Caco-2 (cell line): Measurements from ENCODE around the gene SLC6A18. TPM values are rescaled to one million over a fixed set of nuclear protein-coding genes. Genes with fewer than 3 reads are reported as not detected.

Experiments used
- BruUV-seq: library from RNA; stranded (reverse); fragments of 400-500 nt; replicated peaks from 2 replicates; lab custom pipeline; 2021; lab: Mats Ljungman, UMichigan
- CTCF ChIA-PET: fragments of 300-600 bp; sonication (Branson Sonifier 250); formaldehyde crosslinking; loops from one replicate; lab custom pipeline; 2022; ENCODE audit warnings: antibody characterized with exemption; lab: Charles Lee
- POLR2A ChIA-PET: fragments of 300-600 bp; sonication (Branson Sonifier 250); formaldehyde crosslinking; loops from one replicate; lab custom pipeline; 2022; ENCODE audit warnings: antibody characterized with exemption; lab: Charles Lee
- DNase-seq, 2 experiments: peaks; one replicate each; pipeline versions ENCODE4 v3.0.0 to v3.0.0-alpha.2; 2020 to 2022
- H3K27me3 ChIP-seq: replicated peaks from 2 replicates; pipeline ENCODE4 v1.6.0; 2011; ENCODE audit warnings: low read length; ENCODE audit not compliant: control insufficient read depth, insufficient read depth
- H3K36me3 ChIP-seq: 2 replicates; pipeline ENCODE4 v1.5.1; 2011; ENCODE audit warnings: low read length; ENCODE audit not compliant: control insufficient read depth, insufficient read depth
- H3K4me1 ChIP-seq: fragments of 250-450 bp; sonication (Bioruptor Pico); 2 replicates; pipeline ENCODE4 v1.5.1; 2020; ENCODE audit warnings: mild to moderate bottlenecking
- H3K4me3 ChIP-seq: 2 replicates; pipeline ENCODE4 v1.5.1; 2011; ENCODE audit warnings: low read depth, mild to moderate bottlenecking, control low read depth, low read length
- H3K9me3 ChIP-seq: fragments of 250-450 bp; sonication (Bioruptor Pico); 2 replicates; pipeline ENCODE4 v1.5.1; 2020; ENCODE audit warnings: mild to moderate bottlenecking, moderate library complexity
- H3K27ac Mint-ChIP-seq: one replicate; pipeline ENCODE4 v1.8.0; 2022; ENCODE audit warnings: mixed read lengths; ENCODE audit not compliant: unreplicated experiment
- H3K27me3 Mint-ChIP-seq: one replicate; pipeline ENCODE4 v1.8.0; 2022; ENCODE audit warnings: mixed read lengths; ENCODE audit not compliant: insufficient read depth, unreplicated experiment
- H3K36me3 Mint-ChIP-seq: one replicate; pipeline ENCODE4 v1.8.0; 2022; ENCODE audit warnings: mild to moderate bottlenecking, mixed read lengths; ENCODE audit not compliant: insufficient read depth, unreplicated experiment
- H3K4me1 Mint-ChIP-seq: one replicate; pipeline ENCODE4 v1.8.0; 2022; ENCODE audit warnings: low read depth, mixed read lengths; ENCODE audit not compliant: unreplicated experiment
- H3K4me3 Mint-ChIP-seq: one replicate; pipeline ENCODE4 v1.8.0; 2022; ENCODE audit warnings: mild to moderate bottlenecking, moderate library complexity, mixed read lengths; ENCODE audit not compliant: unreplicated experiment
- H3K9me3 Mint-ChIP-seq: one replicate; pipeline ENCODE4 v1.8.0; 2022; ENCODE audit warnings: mixed read lengths; ENCODE audit not compliant: unreplicated experiment
- CTCF ChIP-seq, 2 experiments: fragments of 200-600 bp in 1 of 2; IDR thresholded peaks; 1 replicate in 1 of 2; 2 replicates in 1 of 2; pipeline versions ENCODE4 v1.5.1 to v1.8.0; 2011 to 2022; ENCODE audit warnings: antibody characterized with exemption in 1 of 2, control low read depth in 1 of 2, inconsistent platforms in 1 of 2, low read depth in 1 of 2, low read length in 1 of 2, mild to moderate bottlenecking in 1 of 2, moderate library complexity in 1 of 2; ENCODE audit not compliant: insufficient read depth in 1 of 2, severe bottlenecking in 1 of 2, unreplicated experiment in 1 of 2
- intact Hi-C: fragments of 100-400 bp; cut with micrococcal nuclease; formaldehyde crosslinking; loops from one replicate; pipeline ENCODE4 v1.10.0; 2022; ENCODE audit not compliant: unreplicated experiment
- total RNA-seq: library from RNA; stranded (reverse); gene quantifications from 2 replicates; pipeline ENCODE4 v1.2.3, GENCODE V29; 2022

The SLC6A18 gene
- total RNA-seq, 1 experiment from 2014 or later: not detected

- Mint-ChIP-seq H3K9me3 (no peaks in the 10 kb centered on the region), H3K27me3 (no peaks in the 10 kb centered on the region), H3K4me3 (no peak overlapping the region), H3K4me1 (no peaks in the 10 kb centered on the region), H3K36me3 (peaks cover 8% of the 10 kb centered on the region), H3K27ac (no peak overlapping the region)
- ChIA-PET POLR2A (no interaction called here), CTCF (no interaction called here)
- BruUV-seq: no TSS peak
- H3K36me3 ChIP-seq: no peaks in the 10 kb centered on the region
- intact Hi-C loops: no loop called here
- DNase-seq: no peak
- no peak overlapping the region for H3K4me3 ChIP-seq
- no peaks in the 10 kb centered on the region for H3K27me3 ChIP-seq
- H3K4me1 ChIP-seq: no peaks in the 10 kb centered on the region
- TF ChIP-seq CTCF (IDR thresholded peaks at IDR 0.05; ENCODE audit: insufficient read depth in 1 of 2, low read depth in 1 of 2, low read length in 1 of 2, severe bottlenecking in 1 of 2, unreplicated experiment in 1 of 2): no peak
- no peaks in the 10 kb centered on the region for H3K9me3 ChIP-seq
Measured at GRCh38 chr5:1280177-1281037, 55.2 kb downstream of the SLC6A18 start.

GRCh38 chr5:1281038-1281882, 56.1 kb downstream of the SLC6A18 start:
- H3K4me3 Mint-ChIP-seq: no peak overlapping the region

More at GRCh38 chr5:1281038-1281882, 56.1 kb downstream of the SLC6A18 start:
- no peak for DNase-seq
- H3K27ac Mint-ChIP-seq: no peak overlapping the region
- H3K9me3 ChIP-seq: no peaks in the 10 kb centered on the region
- H3K4me1 ChIP-seq: no peaks in the 10 kb centered on the region
- no peaks in the 10 kb centered on the region for H3K4me1 Mint-ChIP-seq
- H3K9me3 Mint-ChIP-seq: no peaks in the 10 kb centered on the region
- no peaks in the 10 kb centered on the region for H3K27me3 ChIP-seq
- no peaks in the 10 kb centered on the region for H3K27me3 Mint-ChIP-seq
- ChIA-PET POLR2A (no interaction called here), CTCF (no interaction called here)
- no peaks in the 10 kb centered on the region for H3K36me3 ChIP-seq
- no peak for TF ChIP-seq CTCF (IDR thresholded peaks at IDR 0.05; ENCODE audit: insufficient read depth in 1 of 2, low read depth in 1 of 2, low read length in 1 of 2, severe bottlenecking in 1 of 2, unreplicated experiment in 1 of 2)
- BruUV-seq: no TSS peak
- intact Hi-C loops: no loop called here
- H3K36me3 Mint-ChIP-seq: peaks cover 8% of the 10 kb centered on the region
- H3K4me3 ChIP-seq: no peak overlapping the region
